NCI-H510A treated with DMSO at 0.1 percent for 48 hours (cell line): ENCODE results near the gene AFF3.
"Not testable (repeated sequence)": the region's sequence is repeated elsewhere in the genome, so short reads cannot be mapped to it uniquely, and the experiment has no call there.

Source experiments
- DNase-seq: peaks from one replicate; lab custom pipeline; 2025; lab: John Stamatoyannopoulos, UW

Gene AFF3

DNA sequence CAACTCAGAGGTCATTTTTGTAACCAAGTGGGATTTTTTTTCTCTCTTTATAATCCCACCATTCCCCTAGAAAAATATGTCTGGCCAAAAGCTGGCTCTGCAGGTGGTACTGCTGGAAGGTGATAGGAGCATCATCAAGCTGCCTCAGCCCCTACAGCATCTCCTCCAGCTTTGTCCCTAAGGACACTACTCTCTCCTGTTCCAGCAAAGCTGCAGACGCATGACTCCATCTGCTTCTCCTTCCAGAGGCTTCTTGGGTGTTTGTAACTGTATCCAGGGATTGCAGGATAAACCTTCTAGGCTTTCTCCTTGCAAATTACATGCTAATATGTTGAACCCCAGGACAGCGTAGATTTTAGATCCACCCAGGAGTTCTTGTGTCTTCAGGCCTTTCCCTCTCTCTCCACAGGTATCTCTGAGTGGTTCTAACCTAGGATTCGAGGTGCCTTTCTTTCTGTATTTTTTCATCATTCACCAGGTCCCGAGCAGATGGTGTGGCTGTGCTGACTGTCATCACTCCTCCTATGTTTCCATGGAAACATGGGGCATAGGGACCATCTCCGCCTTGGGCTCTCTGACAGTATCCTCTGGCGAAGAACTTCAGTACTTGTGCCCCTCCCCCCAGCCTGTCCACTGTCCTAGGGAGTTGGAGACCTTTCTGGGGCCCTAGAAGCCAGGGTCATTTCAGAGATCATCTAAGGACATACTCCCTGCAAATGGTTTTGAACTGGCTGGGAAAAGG is 34.3 kb downstream of the AFF3 start:
- DNase-seq, result no peak

DNA sequence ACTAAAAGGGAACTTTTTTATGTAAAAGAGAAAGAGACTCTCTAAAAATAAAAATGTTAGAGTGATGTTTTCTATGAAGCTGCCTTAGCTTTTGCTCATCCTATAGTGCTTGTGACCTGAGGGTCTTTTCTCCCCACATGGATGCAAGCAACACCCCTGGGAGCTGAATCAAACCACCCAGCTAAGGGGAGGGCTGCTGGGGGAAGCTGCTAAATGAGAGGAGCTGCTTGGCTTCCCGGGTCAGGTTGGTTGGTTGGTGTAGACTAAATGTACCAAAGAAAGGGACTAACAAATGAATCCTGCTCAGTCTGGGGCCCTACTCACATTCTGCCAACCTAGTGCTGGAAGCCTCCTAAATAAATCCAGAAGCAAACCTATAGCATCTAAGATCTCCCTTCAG is 35.0 kb downstream of the AFF3 start:
- DNase-seq, result no peak

DNA sequence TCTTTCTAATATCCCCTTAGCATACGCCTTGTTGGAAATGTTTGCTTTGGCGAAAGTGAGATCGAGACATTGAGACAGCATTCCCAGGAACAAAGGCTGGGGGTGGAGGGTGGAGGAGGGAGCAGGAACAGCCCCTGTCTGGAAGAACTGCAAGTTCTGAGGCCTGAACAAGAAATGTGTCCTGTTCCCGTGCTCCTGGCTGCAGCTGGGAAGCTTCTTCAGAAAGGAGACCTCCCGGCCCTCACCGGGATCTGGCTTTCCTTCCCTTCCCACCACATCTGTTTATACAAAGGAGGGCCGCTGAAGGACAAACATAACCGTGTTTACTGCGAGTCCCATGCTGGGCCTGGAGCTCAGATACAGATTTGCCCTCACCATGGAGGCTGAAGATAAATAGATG is 35.9 kb downstream of the AFF3 start:
- DNase-seq, result no peak

DNA sequence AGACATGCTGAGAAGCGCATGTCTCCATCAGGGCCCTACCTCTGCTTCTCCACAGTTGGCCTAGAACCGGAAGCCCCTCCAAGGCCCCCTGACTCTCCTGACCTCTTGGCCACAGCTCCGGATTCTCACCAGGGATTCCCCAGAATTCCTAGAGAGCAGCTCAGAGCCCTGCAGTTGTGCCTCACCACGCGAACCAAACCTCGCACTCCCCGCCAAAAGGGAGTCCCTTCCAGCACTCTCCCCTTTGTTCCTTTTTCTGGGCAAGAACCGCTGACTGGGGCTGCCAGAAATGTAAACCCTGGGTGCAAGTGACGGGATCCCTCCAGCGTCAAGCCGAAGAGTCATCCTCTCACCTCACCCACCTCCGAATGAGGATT is 36.7 kb downstream of the AFF3 start:
- DNase-seq, result no peak

DNA sequence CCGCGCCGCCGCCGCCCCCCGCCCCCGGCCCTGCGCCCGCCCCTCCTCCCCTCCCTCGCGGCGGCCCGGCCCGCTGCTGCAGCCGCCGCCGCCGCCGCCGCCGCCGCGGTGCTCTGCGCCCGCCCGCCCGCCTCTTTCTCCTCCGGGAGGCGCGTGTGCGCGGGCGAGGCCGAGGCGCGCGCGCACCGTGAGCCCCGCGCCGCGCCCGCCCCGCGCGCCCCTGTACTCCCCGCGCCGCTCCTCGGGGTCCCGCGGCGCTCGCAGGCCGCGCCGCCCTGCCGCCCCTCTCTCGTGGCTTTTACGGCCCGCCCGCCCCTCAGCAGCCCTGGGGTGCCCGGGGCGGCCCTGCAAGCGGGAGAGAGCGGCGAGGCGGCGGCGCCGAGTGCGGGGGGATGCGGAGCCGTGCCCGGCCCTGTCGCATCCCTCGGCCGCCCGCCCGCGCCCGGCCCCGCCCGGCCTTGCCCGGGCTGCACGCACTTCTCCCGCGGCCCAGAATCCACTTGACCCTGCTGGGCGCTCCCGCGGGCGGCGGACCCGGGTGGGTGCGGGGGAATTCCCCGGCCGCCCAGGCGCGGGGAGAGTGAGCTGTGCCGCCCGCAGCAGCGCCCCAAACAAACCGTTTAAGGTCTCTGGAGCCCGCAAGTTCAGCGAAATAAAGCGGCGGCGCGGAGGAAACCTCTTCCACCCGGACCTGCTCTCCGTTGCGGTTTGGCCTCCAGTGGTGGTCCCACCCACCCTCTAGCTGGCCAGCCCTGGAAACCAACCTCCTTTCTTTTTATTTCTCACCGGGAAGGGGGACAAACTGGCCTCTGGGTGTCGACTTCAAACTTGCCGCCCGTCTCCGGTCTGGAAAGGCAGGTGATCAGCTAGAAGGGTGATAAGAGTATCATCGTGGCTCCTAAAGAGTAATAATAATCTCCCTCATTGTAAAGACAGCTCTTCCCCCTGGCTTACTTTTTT is 37.4 kb downstream of the AFF3 start:
- DNase-seq, result no peak

DNA sequence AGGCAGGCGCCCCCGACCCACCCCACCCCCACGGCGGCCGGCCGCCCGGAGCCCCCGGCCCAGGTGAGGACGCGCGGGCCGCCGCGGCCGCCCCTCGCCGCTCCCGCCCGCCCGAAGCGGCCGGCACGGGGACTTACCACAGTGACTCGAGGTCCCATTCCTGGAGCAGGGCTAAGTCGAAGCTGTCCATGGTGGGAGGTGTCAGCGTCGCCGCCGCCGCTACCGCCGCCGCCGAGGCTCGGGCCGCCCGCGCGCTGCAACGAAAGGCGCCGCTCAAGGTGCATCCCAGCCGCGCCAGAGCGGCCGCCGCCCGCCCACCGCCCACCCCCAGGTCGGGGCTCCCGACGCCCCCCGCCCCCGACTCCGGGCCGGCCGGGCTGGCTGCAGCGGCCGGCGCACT is 38.1 kb downstream of the AFF3 start:
- DNase-seq, result not testable (repeated sequence)

DNA sequence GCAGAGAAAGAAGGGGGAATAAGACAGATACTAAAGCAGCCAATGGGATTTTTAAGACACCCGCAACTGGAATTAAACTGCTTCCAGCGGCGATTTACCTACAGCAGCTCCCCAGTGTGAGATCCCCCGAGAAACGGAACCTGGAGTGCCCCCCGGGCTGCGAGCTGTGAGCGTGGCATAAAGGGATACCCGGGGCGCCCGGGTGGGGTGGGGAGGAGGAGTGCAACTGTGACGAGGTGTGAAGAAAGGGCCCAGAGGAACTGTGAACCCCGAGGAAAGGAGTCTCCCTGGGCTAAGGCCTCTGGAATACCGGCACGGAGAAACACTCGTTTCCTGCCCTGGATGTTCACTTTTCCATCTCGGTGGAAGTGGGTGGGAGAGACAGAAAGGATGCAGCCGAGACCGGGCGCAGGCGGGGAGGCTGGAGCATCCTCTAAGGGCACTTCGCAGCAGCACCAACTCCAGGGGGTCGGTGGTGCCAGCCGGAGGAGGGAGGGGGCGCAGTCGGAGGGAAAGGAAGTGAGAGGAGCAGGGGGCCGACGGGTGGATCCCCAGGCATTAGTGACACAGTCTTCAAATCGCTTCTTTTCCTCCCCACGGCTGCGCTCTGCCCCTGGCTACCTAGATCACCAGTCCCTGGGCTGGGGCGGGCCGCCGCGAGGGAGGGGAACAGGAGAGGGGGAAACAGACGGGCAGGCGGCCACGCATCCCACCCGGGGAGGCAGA is 38.7 kb downstream of the AFF3 start:
- not testable (repeated sequence) for DNase-seq

DNA sequence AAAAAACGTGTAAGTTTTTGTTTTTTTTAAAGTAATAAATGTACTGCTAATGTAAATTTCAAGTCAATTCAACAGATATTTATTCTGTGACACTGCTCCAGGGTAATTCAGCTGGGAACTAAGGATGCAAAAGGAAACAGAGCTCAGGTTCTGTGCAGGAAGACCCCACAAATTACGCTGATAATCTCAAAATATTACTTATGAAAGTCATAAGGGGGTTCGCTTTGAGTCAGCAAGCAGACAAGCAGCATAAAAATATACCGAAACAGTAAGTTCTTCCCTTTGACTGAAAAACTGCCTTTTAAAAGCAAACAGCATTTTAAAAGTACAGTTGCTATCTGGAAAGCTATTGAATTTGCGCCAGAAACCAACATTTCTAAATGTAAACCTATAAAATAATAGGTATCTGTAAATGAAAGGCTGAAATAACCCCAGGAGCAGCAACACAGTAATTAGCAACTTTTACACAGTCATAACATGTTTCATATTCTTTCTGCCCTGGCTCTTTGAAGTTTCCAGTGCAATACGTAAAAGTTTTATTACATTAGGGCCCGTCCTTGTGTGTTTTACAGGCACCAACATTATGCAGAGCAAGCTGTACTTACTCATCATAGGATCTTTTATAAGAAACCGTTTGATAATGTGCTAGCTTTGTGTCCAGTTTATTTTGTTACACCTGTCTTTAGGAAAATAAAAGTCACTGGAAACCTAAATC is 39.8 kb downstream of the AFF3 start:
- not testable (repeated sequence) for DNase-seq

DNA sequence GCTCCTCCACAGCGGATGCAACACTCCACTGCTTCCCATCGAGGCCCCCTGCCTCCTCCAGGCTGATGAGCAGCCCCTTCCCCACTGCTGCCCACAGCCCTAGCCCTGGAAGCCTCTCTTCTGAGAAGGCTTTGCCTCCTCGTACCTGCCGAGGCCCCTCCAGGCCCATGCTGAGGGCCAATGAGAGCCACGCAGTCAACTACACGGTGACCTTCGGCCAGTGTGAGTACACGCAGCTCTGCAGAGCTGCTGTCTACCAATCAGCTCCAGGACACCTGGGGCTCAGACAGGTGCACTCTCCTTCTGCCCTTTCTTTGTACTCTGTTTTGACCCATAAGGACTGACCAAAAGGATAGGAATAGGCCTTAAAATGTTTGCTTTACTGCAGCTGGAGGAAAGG is 43.5 kb downstream of the AFF3 start:
- not testable (repeated sequence) for DNase-seq

DNA sequence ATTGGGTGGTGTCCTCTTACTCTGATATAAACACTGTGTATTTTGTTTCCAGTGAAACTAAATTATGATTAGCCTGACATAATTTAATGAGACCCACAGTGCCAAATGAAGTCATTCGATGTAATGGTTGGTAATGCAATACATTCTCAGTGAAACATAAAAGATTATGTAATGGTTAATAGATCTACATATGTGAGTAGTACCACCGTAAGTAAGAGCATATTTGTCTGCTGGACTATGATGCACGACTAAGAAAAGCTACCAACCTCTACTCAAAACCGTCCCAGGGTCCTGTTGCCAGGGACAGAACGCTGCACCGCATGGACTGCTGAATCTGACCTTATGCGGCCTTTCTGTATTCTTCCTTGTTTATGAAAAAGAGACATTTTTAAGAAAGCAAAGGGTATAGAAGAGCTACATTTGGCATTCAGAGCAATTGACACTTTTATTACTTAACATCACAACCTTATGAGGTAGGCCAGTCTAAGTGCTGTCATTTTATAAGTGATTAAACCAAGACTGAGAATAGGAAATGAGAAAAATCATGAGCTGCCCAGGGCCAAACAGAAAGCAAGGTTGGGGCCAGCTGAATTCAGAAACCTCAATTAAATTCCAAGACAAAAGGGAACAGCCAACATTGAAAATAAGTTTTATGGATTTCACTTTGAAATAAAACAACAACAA is 44.6 kb downstream of the AFF3 start:
- DNase-seq, result not testable (repeated sequence)

DNA sequence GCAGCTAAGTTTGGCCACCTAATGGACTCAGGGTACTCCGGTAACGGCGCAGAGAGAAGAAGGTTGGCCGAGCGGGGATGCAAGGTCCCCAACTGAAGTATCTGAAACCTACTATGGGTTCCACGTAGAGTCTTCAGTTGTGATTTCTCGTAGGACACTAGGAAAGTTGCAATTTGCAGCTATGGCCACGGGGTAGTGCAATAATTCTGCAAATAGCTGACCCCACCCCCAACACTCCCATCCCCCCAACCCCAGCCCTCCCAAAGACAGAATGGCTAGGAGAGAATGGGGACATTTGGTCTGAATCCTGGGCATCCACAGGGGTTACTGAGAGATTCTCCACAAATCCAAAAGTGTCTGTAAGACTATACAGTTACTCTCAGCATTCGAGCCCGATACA is 46.5 kb downstream of the AFF3 start:
- not testable (repeated sequence) for DNase-seq

DNA sequence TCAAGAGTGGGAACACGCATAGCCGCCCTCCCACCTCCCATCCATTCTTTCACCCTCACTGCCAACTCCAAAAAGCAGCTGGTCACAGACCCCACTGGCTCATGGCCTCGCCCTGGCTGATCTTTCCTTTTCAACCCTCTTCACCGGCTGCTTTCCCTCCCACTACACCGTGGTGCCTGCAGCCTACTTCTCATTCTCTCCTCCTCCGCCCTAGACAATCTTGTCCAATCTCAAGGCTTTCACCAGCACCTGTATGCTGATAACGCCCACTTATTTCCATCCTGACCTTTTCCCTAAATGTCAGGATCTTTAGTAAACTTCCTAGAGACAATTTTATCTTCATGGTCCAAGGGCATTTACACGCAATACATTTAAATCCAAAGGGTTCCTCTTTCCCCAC is 50.6 kb downstream of the AFF3 start:
- DNase-seq, result not testable (repeated sequence)

DNA sequence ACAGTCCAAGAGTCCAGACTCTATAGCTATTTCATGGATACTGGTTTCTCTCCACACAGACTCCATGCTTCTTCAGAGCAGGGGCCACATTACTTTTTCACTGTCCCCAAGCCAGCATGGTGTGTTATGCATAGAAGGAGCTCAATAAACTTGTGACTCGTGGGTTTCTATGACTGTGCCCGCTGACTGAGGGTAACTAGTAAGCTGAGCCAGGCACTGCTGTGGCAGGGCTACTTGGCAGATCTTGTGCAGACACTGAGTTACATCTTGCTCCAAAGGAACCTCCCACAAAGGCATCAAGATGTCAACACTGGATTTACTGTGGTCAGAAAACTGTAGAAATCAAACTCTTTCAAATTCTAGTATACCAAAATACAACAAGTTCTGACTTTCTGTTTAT is 56.6 kb downstream of the AFF3 start:
- DNase-seq, result not testable (repeated sequence)

DNA sequence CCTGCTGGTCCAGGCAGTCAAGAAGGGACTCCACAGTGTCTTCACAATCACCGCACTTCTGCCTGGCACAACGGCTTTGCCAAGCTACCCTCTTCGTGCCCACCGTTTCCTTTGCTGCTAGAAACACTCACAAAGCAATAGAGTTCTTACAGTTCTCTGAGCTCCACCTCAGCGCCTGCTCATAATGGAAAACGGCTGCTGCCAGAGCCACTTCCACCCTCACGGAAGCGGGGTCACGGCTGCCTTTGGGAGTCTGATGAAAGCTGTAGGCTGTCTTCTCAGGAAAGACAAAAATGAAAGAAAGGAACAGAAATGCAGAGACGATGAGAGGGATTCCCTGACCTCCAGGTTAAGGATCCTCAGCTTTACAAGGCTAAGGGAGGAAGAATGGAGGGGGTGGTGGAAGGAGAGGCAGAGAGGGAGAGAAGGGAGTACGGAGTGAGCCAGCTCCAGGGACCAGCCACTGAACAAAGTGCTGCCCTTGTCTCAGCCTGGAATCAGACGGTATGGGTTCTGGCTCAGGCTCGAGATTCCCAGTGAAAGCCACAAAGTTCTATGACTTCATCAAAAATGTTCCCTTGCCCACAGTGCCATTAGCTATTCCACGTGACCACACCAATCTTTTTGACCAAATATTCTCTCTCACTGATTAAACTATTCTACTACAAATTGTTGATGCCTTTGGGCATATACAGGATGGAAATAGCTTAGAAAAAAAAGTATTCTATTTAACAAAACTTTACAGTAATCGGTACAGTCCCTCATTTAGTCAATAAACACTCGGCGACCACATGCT is 58.8 kb downstream of the AFF3 start:
- not testable (repeated sequence) for DNase-seq

DNA sequence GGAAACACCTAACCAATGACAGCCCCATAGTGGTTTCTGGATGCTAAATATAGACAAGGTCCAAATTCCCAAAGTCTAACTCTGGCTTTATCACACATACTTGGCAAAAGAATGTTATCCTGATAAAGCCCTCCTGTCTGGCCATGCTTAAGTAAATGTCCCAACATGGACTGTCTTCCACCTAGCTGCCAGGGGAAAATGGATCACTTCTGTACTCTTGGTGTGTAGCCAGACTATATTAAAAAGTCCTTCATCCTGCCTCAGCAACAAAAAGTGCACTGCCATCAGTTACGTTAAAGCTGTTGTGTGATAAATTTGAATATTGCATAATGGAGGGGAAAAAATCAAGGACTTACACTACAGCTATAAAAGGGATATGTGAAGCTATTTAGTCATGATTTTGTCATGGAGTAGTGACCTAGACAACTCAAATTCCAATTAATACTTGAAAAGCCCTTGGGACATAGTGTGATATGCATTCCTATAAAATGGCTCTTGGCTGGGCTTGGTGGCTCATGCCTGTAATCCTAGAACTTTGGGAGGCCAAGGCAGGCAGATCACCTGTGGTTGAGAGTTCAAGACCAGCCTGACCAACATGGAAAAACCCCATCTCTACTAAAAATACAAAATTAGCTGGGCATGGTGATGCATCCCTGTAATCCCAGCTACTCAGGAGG is 60.0 kb downstream of the AFF3 start:
- not testable (repeated sequence) for DNase-seq

DNA sequence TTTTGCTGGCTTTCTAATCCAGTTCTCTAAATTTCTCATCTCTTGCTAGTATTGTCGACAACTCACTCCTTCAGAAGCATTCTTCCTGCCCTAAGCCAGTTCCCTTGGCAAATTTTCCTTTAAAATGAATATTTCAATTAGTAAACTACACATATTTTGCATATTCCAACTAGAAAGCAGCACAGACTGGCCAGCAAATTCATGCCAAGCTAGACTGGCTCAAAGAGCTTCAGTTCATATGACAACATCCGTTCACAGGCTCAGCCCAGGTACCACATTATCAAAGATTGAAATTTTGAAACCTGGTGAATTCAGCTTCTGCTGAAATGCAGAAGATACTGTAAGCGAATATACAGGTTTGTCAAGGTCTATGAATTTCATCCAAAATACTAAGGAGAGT is 64.5 kb downstream of the AFF3 start:
- no peak for DNase-seq

DNA sequence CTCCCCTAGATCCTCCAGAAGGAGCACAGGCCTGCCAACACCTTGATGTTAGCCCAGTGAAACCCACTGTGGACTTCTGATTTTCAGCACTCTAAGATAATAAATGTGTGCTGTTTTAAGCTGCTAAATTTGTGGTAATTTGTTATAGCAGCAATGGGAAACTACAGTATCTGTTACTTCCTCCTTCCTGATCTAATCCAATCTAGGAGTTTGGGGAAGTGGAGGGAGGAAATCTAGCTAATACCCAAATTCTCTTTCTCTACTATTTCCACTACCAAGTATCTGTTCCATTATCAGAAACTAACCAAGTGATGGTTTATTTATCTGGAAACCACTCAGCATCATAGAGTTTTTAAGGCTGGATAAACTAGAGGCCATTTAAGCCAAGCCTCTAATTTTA is 64.9 kb downstream of the AFF3 start:
- DNase-seq, result no peak

DNA sequence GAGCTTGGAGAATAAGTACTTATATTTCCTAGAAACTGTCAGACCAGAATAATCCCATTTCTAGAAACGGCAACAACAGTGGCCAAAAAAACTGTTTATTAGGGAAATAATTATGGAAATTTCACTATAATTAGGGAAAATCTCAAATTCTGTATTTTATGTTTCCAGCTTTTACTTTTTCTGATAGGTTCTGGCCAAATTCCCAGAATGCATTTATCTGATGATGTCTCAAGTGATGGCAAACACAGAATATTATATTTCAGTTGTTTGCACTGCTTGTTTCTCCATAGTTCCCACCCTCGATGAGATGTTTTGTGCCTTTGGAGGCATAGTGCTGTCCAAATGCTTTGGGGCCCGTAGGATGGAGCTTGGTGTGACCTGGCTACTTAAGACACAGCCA is 66.9 kb downstream of the AFF3 start:
- DNase-seq, result no peak

DNA sequence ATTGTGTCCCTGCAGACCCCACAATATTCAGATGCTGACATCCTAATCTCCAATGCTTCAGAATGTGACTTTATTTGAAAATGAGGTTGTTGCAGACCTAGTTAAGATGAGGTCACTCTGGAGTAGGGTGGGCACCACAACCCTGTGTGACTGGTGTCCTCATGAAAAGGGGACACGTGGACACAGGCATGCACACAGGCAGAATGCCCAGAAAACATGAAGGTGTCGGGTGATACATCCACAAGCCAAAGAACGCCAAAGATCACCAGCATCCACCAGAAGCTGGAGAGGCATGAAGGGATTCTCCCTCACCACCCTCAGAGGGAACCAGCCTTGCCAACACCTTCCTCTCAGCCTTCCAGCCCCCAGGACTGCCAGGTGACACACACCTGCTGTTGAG is 69.3 kb downstream of the AFF3 start:
- no peak for DNase-seq

DNA sequence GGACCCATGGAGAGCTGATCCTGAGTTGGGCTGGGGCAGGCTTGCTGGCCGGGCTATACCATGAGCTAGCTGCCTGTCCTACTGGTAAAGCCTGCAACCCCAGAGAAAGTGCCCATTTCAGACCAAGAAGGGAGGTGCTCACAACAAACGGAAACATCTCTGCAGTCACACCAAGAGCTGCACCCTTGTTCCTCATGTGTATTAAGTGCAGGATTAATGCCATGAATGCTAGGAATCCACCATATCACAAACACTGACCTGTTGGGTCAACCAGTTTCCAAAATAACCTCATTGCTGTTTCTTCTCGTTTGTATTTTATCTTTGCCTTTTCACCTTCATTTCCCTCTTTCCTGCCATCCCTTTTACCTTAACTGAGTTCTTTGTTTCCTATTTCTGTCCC is 69.9 kb downstream of the AFF3 start:
- no peak for DNase-seq
